NCI-H2227 (cell line): ENCODE data around the gene DGCR6L.
A peak's percentile ranks its signal among the peaks of the same experiment; 100 is the strongest.
"Not testable (repeated sequence)": the region's sequence is repeated elsewhere in the genome, so short reads cannot be mapped to it uniquely, and the experiment has no call there.

Experiments
- DNase-seq: peaks from one replicate; lab custom pipeline; 2025; ENCODE audit not compliant: unreplicated experiment; lab: John Stamatoyannopoulos, UW

The DGCR6L gene

DNA sequence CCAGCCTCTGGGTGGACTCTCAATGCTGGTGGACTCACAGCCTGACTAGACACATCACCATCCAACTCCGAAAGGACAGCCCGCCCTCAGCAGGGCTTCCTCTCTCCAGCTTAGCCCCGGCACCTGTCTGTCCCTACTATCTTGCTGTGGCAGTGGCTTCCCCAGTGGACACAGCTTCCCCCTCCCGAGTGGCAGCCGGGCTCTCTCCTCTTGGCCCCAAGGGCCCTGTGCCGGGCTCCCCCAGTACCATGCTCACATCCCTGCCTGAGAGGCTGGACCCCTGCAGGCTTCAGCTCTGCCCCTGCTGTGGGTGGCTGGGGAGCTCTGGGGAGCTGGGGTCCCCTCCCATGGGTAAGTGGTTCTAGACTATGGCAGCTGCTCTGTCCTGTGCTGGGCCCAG, 9.1 kb downstream of the DGCR6L start:
- not testable (repeated sequence) for DNase-seq

DNA sequence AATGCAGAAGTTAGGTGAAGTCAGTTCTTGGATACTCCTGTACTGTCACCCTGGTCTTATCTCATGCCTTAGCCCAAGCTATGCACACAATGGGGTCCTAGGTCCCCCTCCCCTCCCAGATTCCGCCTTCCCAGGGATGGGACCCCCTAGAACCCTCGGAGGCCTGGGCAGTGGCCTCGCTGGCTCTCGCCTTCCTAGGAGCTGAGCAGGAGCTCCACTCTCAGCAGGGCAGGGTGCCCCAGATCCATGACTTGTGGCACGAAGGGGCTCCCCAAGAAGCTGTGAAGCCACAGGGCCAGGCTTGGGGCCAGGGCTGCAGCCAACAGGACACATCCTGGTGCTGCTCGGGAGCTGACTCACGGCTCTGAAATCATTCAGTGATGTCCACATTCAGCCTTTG, 9.7 kb downstream of the DGCR6L start:
- DNase-seq, result not testable (repeated sequence)

DNA sequence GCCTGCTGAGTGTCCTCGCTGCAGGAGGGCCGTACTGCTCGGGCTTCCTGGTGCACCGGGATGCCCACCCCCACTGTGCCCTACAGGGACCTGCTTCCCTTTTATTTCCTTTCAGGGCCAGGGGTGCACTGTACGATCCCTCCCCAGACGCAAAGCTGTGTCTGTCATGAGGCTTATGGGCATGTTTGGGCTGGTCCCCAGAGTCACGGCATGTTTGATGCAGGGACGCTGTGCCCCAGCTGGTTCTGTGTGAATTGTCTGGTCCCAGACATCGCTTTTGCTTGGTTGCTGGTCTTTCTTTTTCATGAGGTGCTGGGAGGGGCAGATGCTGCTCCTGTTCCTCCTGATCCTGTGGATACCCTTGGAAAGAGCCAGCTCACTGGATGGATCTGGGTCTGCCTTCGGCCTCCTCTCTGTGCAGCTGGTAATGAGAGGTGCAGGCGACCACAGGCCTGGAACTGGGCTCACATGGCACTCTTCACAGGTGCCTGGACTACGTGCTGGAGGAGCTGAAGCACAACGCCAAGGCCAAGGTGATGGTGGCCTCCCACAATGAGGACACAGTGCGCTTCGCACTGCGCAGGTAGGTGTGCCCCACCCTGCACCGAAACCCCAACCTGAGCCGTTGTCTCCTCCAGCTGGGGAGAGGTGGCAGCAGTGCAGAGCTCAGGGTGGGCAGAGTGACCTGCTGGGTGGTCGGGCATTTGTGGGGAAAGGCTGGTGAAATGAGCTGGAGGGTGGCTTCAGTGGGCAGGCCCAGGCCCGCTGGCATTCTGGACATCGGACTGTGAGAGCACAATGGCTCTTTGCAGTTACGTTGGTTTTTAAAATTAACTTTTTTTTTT, 10.8 kb downstream of the DGCR6L start:
- DNase-seq, result not testable (repeated sequence)

DNA sequence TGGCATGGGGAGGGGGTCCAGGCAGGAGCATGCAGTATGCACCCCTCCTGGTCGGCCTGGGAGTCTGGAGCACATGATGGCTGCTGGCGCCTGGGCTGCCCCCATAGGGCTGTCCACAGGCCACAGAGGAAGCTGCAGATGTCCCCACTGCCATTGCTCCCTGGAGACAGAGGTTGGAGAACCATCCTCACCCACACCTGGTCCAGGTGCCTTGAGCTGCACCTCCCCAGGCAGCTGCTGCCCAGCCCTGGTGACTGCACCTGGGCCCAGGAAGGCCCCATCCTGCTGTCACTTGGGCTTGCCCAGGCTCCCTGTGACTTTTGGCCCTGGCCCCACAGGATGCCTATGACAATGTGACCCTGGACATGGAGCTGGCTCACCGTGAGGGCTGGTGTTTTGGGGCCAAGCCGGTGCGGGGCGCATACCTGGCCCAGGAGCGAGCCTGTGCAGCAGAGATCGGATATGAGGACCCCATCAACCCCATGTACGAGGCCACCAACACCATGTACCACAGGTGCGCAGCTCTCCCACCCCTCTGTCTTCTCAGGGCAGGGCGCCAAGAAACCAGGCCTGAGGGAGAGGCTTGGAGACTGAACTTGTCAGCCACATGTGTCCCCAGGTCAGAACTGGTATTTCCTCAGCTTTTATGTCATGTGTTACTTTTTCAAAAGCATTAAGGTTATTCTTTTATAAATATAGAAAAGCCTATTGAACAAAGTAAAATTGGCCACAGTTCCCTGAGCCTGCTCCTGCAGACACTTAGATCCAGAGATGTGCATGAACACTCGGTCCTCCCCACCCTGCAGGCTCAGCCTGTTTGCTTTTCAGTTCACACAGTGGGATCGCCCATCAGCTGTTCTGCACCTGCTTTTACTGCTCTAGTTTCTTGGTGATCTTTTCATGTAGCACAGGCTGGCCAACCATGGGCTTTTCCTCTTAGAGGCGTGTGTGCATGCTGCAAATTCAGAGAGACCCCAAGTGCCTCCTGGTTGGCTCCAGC, 12.1 kb downstream of the DGCR6L start:
- DNase-seq, result not testable (repeated sequence)

DNA sequence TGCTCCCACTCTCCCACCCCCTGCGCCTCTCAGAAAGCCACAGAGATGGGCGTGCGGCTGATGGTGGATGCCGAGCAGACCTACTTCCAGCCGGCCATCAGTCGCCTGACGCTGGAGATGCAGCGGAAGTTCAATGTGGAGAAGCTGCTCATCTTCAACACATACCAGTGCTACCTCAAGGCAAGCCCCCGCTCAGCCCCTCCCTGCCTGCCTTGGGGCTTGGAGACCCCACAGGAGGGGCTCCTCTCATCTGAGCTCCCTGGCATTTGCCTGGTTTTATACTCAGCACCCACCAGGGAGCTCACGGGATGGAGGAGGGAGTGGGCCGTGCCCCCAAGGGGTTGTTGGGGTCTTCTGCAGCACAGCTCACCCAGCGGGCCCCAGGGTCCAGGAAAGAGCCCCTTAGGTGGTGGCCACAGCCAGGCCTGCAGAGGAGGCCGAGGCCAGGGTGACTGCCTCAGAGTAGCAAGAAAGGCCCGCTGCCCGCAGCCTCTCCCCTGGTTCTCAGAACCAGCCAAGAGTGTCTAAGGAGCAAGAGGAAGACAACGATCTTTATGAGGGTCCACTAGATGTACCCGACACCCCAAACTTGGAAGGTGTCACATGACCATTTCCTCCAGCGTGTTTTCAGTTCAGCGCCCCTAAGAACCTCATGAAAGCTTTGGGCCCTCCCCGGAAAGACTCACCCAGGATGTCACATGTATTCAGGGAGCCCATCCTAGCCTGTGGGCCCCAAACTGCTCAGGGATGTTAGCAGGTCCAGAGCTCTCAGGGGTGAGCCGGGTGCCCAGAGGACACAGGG, 13.0 kb downstream of the DGCR6L start:
- not testable (repeated sequence) for DNase-seq

DNA sequence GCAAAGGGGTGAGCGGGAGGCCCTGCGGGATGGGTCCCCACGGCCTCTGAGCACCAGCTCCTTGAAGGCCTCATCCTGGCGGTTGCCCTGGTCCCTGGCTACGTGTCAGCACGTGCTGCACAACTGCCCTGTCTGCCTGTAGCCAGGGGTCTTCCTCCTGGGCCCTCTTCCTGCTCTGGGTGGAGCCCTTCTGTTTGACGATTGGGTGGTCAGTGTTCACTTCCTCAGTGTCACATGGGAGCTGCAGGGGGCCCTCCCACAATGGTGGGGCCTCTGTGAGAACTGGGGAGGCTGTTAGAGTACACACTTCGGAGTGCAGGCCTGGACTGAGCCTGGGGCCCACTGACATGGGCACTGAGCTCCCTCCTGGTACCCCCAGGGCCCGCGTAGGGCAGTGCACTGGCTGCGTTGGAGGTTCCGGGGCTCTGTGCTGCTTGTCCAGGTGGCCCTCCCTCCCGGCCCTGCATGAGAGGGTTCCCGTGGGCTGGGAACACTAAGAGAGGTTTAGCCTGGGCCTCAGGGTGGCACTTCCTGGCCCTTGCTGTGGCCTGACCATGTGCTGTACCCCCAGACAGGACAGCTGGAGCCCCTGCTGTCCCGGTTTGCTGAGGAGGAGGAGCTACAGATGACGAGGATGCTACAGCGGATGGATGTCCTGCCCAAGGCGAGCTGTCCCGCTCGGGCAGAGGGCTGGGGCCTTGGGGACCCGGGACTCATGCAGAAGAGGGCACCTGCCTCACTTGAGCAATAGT, 13.8 kb downstream of the DGCR6L start:
- DNase-seq, result no peak

DNA sequence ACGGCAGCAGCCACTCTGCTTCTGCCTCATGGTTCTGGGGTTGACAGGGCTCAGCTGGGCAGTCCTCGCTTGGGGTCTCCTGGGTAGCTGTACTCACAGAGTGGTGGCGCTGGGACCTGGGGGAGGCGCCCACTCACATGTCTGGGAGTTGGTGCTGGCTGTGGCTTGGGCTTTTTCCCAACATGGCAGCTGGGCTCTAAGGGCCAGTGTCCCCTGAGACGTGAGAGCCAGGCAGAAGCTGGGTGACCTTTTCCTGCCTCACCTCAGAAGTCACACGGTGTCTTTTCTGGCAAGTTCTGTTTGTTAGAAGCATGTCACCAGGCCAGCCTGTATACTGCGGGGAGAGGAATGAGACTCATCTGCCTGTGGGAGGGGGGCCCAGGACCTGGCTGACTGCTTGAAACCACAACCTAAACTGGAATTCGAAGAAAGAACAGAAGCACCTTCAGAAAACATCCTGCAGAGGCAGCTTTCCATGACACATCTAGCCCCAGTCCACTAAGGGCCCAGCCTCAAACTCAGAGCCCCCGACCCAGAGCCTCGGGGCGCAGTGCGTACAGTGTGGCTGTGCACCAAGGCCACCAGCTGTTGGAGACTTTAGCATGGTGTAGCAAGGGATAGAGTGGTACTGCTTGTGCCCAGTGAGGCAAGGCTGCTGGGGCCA, 14.5 kb downstream of the DGCR6L start:
- DNase-seq, result not testable (repeated sequence)

DNA sequence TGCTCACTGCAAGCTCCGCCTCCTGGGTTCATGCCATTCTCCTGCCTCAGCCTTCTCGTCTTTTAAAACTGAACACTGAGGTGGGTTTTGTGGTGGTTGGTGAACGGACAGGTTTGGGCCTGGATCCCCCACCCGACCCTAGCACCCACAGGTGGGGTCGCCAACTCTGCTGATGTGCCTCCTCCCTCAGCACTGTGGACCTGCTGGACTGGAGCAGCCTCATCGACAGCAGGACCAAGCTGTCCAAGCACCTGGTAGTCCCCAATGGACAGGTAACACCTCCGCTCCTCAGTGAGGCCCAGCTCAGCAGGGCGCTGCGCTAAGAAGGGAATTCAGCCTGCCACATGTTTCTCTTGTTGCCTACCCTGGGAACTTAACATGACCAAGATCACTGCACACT, 15.2 kb downstream of the DGCR6L start:
- DNase-seq, result no peak

DNA sequence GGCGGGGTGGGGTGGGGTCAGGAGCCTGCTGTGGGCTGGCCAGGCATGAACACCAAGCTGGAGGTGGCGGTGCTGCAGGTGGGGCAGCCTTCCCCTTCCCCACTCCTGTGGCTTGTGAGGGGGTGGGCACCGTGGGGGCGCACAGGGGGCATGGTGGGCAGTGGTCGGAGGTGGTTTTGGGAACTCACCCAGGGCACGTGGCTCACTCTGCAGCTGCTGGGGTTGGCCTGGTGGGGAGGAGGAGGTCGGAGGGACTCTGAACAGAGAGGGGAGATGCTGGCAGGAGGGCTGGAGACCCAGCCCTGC, 16.7 kb downstream of the DGCR6L start:
- DNase-seq, result not testable (repeated sequence)

DNA sequence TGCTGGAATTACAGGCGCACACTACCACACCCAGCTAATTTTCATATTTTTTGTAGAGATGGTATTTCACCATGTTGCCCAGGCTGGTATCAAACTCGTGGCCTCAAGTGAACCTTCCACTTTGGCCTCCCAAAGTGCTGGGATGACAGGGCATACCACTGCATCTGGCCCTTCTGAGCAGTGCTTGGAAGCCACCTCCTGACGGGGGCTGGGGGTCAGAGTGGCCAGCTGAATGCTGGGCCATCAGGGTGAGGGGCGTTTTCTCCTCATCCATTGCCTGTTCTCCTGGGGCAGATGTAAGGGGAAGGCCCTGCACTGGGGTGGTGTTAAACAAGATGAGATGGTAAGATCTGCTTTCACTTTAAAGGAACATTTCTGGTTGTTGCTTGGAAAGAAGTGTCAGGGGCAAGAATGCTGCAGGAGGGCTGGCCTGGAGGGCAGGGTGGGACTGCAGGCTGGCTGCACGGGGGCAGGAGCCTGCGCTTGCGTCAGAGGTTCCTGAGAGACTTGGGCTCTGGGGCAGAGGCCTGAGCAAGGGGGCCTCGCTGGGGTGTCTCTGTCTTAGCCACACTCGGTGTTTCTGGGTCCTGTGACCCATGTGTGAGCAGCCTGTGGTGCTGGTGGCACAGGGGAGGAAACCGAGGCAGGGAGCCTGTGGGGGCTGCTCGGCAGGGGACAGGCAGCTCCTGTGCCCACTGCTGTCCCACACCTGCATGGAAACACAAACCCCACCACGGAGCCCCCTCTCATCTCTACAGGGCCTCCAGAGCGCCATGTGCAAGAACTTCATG, 17.2 kb downstream of the DGCR6L start:
- no peak for DNase-seq

DNA sequence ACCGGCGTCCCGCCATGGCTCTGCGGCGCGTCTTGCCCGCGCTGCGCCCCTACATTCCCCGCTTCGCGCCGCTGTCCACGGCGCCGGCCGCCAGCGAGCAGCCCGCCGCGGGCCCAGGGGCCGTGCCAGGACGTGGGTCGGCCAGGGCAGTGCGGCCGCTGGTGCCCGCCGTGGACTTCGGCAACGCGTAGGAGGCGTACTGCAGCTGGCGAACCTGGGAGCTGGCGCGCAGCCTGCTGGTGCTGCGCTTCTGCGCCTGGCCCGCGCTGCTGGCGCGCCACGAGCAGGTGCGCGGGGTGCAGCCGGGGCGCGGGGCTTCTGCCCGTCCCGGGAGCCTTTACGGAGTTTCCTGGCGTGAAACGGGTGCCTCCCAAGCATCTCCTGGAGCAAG, 20.1 kb downstream of the DGCR6L start:
- DNase-seq, result peak; percentile 81

DNA sequence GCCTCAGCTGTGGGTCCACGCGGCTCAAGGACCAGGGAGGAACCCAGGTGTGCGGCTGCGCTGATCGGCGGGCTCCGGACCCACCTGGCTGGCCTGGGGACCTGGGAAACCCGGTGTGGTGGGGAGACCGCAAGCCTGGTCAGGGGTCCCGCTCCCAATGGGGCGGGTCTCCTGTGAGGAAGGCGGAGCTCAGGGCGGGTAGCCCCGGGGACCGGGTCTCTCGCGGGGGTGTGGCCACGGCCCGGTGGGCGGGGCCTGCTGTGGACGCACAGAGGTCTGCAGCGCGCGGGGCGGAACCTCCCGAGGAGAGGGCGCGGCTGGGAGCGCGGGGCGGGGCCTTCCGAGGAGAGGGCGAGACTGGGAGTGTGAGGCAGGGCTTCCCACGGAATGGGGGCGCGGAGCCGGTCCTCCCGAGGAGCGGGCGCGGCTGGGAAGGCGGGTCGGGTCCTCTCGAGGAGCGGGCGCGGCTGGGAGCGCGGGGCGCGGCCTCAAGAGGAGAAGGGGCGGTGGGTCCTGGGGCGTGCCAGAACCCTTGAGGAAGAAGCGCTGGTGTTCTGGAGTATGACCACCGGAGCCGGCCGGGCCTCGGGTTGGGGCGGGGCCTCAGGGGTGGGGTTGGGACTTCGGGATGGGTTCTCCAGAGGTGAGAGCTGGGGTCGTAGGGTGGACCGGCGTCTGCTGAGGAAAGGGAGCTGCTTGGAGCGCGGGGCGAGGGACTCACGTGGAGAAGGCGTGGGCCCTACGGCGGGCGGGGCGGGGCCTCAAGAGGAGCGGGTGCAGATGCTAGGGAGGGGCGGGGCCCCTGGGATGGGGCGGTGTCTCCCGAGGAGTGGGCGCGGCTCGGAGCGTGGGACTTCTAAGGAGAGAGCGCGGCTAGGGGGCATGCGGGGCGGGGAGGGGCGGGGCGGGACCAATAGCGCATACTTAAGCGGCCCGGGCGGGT, 20.8 kb downstream of the DGCR6L start:
- DNase-seq, result peak; percentile 94

DNA sequence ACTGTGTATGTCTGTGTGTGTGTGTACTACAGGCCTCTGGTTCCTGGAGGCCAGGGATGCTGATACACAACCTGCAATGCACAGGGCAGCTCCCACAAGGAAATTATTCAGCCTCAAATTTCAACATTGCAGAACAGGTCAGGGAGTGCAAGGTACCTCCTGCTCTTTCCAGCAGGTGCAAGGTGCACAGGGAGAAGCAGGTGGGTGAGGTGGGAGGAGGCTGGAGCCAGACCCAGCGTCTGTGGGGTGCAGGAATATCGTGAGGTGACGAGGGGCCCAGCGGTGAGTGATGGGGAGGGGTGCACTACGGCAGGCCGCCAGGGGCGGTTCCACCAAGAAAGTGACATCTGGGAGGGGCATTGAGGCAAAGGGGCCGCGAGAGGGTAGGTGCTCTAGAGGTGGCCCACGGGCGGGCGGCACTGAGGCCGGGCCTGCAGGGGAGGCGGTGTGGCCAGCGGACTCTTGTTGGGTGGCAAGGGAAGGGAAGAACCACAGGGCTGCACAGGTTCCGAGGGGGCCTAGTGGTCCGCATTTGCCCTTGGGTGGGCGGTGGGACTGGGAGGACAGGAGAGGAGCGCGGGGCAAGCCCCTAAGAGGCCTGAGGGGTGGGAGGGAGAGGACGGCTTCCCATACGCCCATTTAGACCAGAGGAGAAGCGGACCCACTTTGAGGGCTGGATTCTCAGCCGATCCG, 21.6 kb downstream of the DGCR6L start:
- no peak for DNase-seq

DNA sequence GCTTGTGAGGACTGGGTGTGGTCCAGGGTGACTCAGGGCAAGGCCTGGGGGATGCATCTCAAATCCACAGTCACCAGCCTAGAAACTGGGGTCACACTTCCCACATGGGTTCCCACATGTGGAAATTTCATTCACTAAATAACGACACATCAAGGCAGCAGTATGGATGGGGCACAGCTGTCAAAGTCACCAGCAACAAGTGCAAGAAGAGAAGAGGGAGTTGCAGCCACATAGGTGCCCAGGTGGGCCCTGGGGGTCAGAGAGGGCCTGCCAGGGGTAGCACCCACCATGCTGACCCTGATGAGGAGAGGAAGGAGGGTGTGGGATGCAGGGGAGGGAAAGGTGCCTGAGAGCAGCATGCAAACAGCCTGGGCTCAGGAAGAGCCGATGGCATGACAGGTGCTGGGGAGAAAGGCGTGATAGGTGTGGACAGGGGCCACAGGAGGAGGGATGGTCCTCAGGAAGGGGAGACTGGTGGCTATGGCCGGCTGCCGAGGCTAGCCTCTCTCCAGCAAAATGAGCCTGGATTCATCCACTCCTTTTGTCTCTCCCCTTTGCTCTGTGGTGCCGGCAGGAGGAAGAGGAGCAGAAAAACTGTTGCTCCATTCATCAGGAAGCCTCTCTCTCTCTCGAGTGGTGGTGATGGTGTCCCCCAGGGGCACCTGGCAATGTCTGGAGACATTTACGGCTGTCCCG, 22.3 kb downstream of the DGCR6L start:
- DNase-seq, result no peak

DNA sequence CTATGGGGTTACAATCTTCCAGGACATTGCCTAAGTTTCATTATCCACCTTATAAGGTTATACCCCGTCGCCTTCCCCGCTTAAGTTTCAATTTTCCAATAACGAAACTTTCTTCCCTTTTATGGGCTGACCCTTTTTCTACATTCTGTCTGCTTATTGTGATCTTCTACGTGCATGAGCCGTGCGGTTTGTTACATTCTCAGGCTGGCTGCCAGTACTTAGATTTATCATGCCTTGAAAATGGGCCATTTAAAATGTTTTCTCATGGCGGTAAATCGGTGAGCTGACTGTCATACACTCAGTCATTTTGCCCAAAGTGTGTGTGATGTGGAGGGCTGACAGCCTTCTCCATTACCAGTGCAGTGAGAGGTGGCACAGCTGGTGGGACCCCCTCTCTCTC, 23.3 kb downstream of the DGCR6L start:
- DNase-seq, result no peak

DNA sequence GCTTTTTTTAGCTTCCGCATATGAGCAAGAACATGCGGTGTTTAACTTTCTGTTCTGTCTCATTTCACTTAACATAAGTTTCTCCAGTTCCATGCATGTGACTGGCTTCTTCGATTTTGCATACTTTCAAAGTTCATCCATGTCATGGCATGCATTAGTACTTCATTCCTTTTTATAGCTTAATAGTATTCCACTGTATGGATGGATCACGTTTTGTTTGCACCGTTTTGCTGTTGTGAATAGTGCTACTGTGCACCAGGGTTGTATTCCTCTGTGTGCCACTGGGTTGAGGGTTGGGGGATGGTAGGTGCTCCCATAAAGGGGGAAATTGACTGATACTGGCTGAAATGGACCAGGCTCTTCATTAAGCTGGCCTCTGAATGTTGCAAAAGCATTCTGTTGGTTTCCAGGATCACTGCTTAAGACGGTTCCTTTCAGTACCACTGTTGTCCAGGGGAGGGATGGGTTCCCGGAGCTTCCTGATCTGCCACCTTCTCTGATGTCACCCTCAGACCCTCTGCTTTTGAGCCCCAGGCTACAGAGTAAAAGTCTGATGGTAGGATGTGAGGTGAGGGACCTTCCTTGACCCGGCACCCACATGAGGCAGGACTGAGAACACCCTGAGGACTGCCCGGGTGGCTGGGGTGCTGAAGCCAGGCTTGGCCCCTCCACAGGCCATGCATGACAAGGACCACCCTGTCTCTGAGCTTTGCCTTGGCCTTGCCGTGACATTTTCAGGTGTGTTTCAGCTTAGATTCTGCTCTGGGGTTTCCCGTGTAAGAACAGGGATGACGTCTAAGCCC, 24.4 kb downstream of the DGCR6L start:
- DNase-seq, result no peak
